ENCODE measurements around the gene C10orf105.

Gene C10orf105

GRCh38 chr10:71717551-71717951 lies 2.0 kb downstream of the C10orf105 start:
- in situ Hi-C loops (cut with MboI; ENCODE audit: low sequenced_read_pairs), result no loop called here

GRCh38 chr10:71717056-71717455 lies 2.5 kb downstream of the C10orf105 start:
- in situ Hi-C loops (cut with MboI; ENCODE audit: low sequenced_read_pairs), result no loop called here

GRCh38 chr10:71716426-71716825 lies 3.2 kb downstream of the C10orf105 start:
- in situ Hi-C loops (cut with MboI; ENCODE audit: low sequenced_read_pairs), result no loop called here

- in situ Hi-C loops (cut with MboI; ENCODE audit: low sequenced_read_pairs), result no loop called here
These were observed 3.7 kb downstream of the C10orf105 start for GRCh38 chr10:71715860-71716259.

- in situ Hi-C loops (cut with MboI; ENCODE audit: low sequenced_read_pairs), result no loop called here
These were observed 4.6 kb downstream of the C10orf105 start for GRCh38 chr10:71715026-71715425.

- in situ Hi-C loops (cut with MboI; ENCODE audit: low sequenced_read_pairs), result no loop called here
These were observed 5.0 kb downstream of the C10orf105 start for GRCh38 chr10:71714592-71714991.

GRCh38 chr10:71714031-71714410 lies 5.6 kb downstream of the C10orf105 start:
- in situ Hi-C loops (cut with MboI; ENCODE audit: low sequenced_read_pairs), result no loop called here

- in situ Hi-C loops (cut with MboI; ENCODE audit: low sequenced_read_pairs), result no loop called here
These were observed 6.2 kb downstream of the C10orf105 start for GRCh38 chr10:71713135-71714030.

- in situ Hi-C loops (cut with MboI; ENCODE audit: low sequenced_read_pairs), result no loop called here
These were observed 6.9 kb downstream of the C10orf105 start for GRCh38 chr10:71712572-71713134.

GRCh38 chr10:71712170-71712569 lies 7.4 kb downstream of the C10orf105 start:
- in situ Hi-C loops (cut with MboI; ENCODE audit: low sequenced_read_pairs), result no loop called here

- in situ Hi-C loops (cut with MboI; ENCODE audit: low sequenced_read_pairs), result no loop called here
These were observed 8.4 kb downstream of the C10orf105 start for GRCh38 chr10:71711052-71711623.

- in situ Hi-C loops (cut with MboI; ENCODE audit: low sequenced_read_pairs), result no loop called here
These were observed 9.1 kb downstream of the C10orf105 start for GRCh38 chr10:71710519-71710918.

GRCh38 chr10:71708897-71709882 lies 10.4 kb downstream of the C10orf105 start:
- in situ Hi-C loops (cut with MboI; ENCODE audit: low sequenced_read_pairs), result no loop called here

GRCh38 chr10:71708301-71708703 lies 11.3 kb downstream of the C10orf105 start:
- in situ Hi-C loops (cut with MboI; ENCODE audit: low sequenced_read_pairs), result no loop called here

- in situ Hi-C loops (cut with MboI; ENCODE audit: low sequenced_read_pairs), result no loop called here
These were observed 12.3 kb downstream of the C10orf105 start for GRCh38 chr10:71707240-71707789.

GRCh38 chr10:71706216-71707121 lies 13.1 kb downstream of the C10orf105 start:
- in situ Hi-C loops (cut with MboI; ENCODE audit: low sequenced_read_pairs), result no loop called here

- in situ Hi-C loops (cut with MboI; ENCODE audit: low sequenced_read_pairs), result no loop called here
These were observed 14.0 kb downstream of the C10orf105 start for GRCh38 chr10:71705582-71705981.

- in situ Hi-C loops (cut with MboI; ENCODE audit: low sequenced_read_pairs), result no loop called here
These were observed 14.8 kb downstream of the C10orf105 start for GRCh38 chr10:71704816-71705215.

- in situ Hi-C loops (cut with MboI; ENCODE audit: low sequenced_read_pairs), result no loop called here
These were observed 16.0 kb downstream of the C10orf105 start for GRCh38 chr10:71703577-71703976.

All from hTERT RPE-1 (cell line).